CD14-positive monocyte (primary cell): ENCODE measurements around the gene TEX28. TPM values are rescaled to one million over a fixed set of nuclear protein-coding genes. Genes with fewer than 3 reads are reported as not detected.
A peak's percentile ranks its signal among the peaks of the same experiment; 100 is the strongest.
"Not testable (repeated sequence)": the region's sequence is repeated elsewhere in the genome, so short reads cannot be mapped to it uniquely, and the experiment has no call there.

Experiments used
- DNase-seq, 3 donors: peaks; one replicate each; pipeline ENCODE4 v3.0.0-alpha.2; 2011 to 2022
- H2AFZ ChIP-seq: 2 replicates; pipeline ENCODE4 v1.6.0; 2012; ENCODE audit warnings: mild to moderate bottlenecking, low read depth, low read length, inconsistent platforms; ENCODE audit not compliant: insufficient read depth, poor library complexity, severe bottlenecking
- H3K27ac ChIP-seq, 2 donors: 1 replicate in 1 of 2; 2 replicates in 1 of 2; pipeline ENCODE4 v1.5.1; 2012 to 2013; ENCODE audit warnings: low read length in 2 of 2, control low read depth in 1 of 2, inconsistent platforms in 1 of 2, low read depth in 1 of 2, mild to moderate bottlenecking in 1 of 2
- H3K27me3 ChIP-seq, 2 donors: one replicate each; pipeline versions ENCODE4 v1.6.0 to v1.6.1; 2011 to 2013; ENCODE audit warnings: low read length in 2 of 2; ENCODE audit not compliant: control insufficient read depth in 2 of 2, insufficient read depth in 2 of 2
- H3K36me3 ChIP-seq, 2 donors: replicated peaks in 1 of 2; 1 replicate in 1 of 2; 2 replicates in 1 of 2; pipeline versions ENCODE4 v1.5.1 to v1.6.1; 2012 to 2013; ENCODE audit warnings: low read length in 2 of 2, control low read depth in 1 of 2, inconsistent platforms in 1 of 2, mild to moderate bottlenecking in 1 of 2; ENCODE audit not compliant: insufficient read depth in 2 of 2, control insufficient read depth in 1 of 2
- H3K4me1 ChIP-seq, 2 donors: 1 replicate in 1 of 2; 2 replicates in 1 of 2; pipeline versions ENCODE4 v1.5.1 to v1.6.1; 2012 to 2013; ENCODE audit warnings: low read length in 2 of 2, control low read depth in 1 of 2, inconsistent platforms in 1 of 2, mild to moderate bottlenecking in 1 of 2, moderate library complexity in 1 of 2; ENCODE audit not compliant: insufficient read depth in 2 of 2, control insufficient read depth in 1 of 2
- H3K4me2 ChIP-seq: replicated peaks from 2 replicates; pipeline ENCODE3; 2012; ENCODE audit warnings: low read length, moderate library complexity, mild to moderate bottlenecking; ENCODE audit not compliant: poor library complexity, severe bottlenecking; ENCODE audit errors: extremely low read depth
- H3K4me3 ChIP-seq, 3 experiments: fragments of 200-600 bp in 1 of 3; sonication (generic) in 1 of 3; replicated peaks in 1 of 3; 1 replicate in 2 of 3; 2 replicates in 1 of 3; pipeline ENCODE4 v1.5.1; 2011 to 2013; ENCODE audit warnings: low read length in 3 of 3, mild to moderate bottlenecking in 3 of 3, control low read depth in 2 of 3, low read depth in 2 of 3, inconsistent platforms in 1 of 3, moderate library complexity in 1 of 3
- H3K79me2 ChIP-seq: 2 replicates; pipeline ENCODE4 v1.6.0; 2012; ENCODE audit warnings: mild to moderate bottlenecking, control low read depth, inconsistent platforms, low read length, moderate library complexity; ENCODE audit not compliant: insufficient read depth
- H3K9ac ChIP-seq: 2 replicates; pipeline ENCODE4 v1.6.0; 2017; ENCODE audit warnings: low read length, mild to moderate bottlenecking; ENCODE audit not compliant: insufficient read depth, poor library complexity, severe bottlenecking
- H3K9me3 ChIP-seq, 2 donors: replicated peaks in 1 of 2; 1 replicate in 1 of 2; 2 replicates in 1 of 2; pipeline versions ENCODE4 v1.5.1 to v1.6.1; 2012 to 2013; ENCODE audit warnings: low read length in 2 of 2, control low read depth in 1 of 2; ENCODE audit not compliant: control insufficient read depth in 1 of 2, insufficient read depth in 1 of 2
- H4K20me1 ChIP-seq: 2 replicates; pipeline ENCODE4 v1.6.0; 2012; ENCODE audit warnings: mild to moderate bottlenecking, low read length, control low read depth, moderate library complexity; ENCODE audit not compliant: insufficient read depth
- H3K27ac Mint-ChIP-seq, 7 donors: one replicate each; pipeline ENCODE4 v1.8.0; 2020; ENCODE audit warnings: mild to moderate bottlenecking in 7 of 7, mixed read lengths in 7 of 7, moderate library complexity in 6 of 7, inconsistent platforms in 2 of 7
- H3K27me3 Mint-ChIP-seq, 3 donors: one replicate each; pipeline ENCODE4 v1.8.0; 2021 to 2022; ENCODE audit warnings: low read depth in 3 of 3, mild to moderate bottlenecking in 3 of 3, mixed read lengths in 3 of 3, moderate library complexity in 3 of 3, inconsistent platforms in 1 of 3
- H3K36me3 Mint-ChIP-seq, 2 donors: one replicate each; pipeline ENCODE4 v1.8.0; 2020; ENCODE audit warnings: mixed read lengths in 2 of 2, inconsistent platforms in 1 of 2, mild to moderate bottlenecking in 1 of 2
- H3K4me1 Mint-ChIP-seq: one replicate; pipeline ENCODE4 v1.8.0; 2020; ENCODE audit warnings: mild to moderate bottlenecking, mixed read lengths
- H3K4me3 Mint-ChIP-seq, 2 donors: one replicate each; pipeline ENCODE4 v1.8.0; 2020; ENCODE audit warnings: mild to moderate bottlenecking in 2 of 2, mixed read lengths in 2 of 2, moderate library complexity in 1 of 2
- H3K9me3 Mint-ChIP-seq, 7 donors: one replicate each; pipeline ENCODE4 v1.8.0; 2020 to 2022; ENCODE audit warnings: mixed read lengths in 7 of 7, mild to moderate bottlenecking in 6 of 7, moderate library complexity in 6 of 7, inconsistent platforms in 2 of 7
- WGBS: methylation state at CpG from one replicate; pipeline ENCODE4 v1.1.5; 2013; ENCODE audit warnings: missing lambda C conversion rate; ENCODE audit not compliant: insufficient coverage; 5-methylcytosine and 5-hydroxymethylcytosine counted together
- intact Hi-C, 2 donors: fragments of 100-400 bp; cut with micrococcal nuclease; formaldehyde crosslinking; loops; one replicate each; pipeline versions ENCODE4 v1.15.0 to v1.15.1; 2023
- polyA plus RNA-seq, 3 donors: library from polyadenylated mRNA; depleted of rRNA in 1 of 3; unstranded in 2 of 3; stranded (reverse) in 1 of 3; fragments of 300-500 nt in 2 of 3; fragments of >200 nt in 1 of 3; fragmentation: Illumina TruSeq in 2 of 3; gene quantifications; 1 replicate in 2 of 3; 2 replicates in 1 of 3; pipeline ENCODE4 v1.2.3, GENCODE V29; 2012 to 2021
- TF ChIP-seq, protein P1 (sequence below): fragments of 200-600 bp; IDR thresholded peaks from one replicate; pipeline ENCODE4 v1.8.0; 2022; ENCODE audit warnings: antibody characterized with exemption, mild to moderate bottlenecking

TEX28 gene
- polyA plus RNA-seq, 3 donors: not detected

GRCh38 chrX:154296731-154297130 lies 1.8 kb upstream of the TEX28 start:
- Histone ChIP-seq H4K20me1 (no peaks in the 10 kb centered on the region), H3K4me2 (no peak overlapping the region), H3K4me1 (peaks cover 33 to 45% of the 10 kb centered on the region in 2 donors), H3K79me2 (no peaks in the 10 kb centered on the region), H3K4me3 (no peak overlapping the region), H3K9ac (no peak overlapping the region), H3K27me3 (no peaks in the 10 kb centered on the region), H3K9me3 (peaks cover 0 to 5% of the 10 kb centered on the region in 2 donors), H3K27ac (no peak overlapping the region), H3K36me3 (no peaks in the 10 kb centered on the region), H2AFZ (no peak overlapping the region)
- Mint-ChIP-seq H3K9me3 (peaks cover 0 to 26% (median 8%) of the 10 kb centered on the region in 7 donors), H3K27ac (peak overlapping the region in 3 of 7 donors; percentile 59 to 81 (median 69)), H3K36me3 (no peaks in the 10 kb centered on the region), H3K27me3 (peaks cover 0 to 12% (median 0%) of the 10 kb centered on the region in 3 donors), H3K4me1 (peaks cover 33% of the 10 kb centered on the region), H3K4me3 (peak overlapping the region in 1 of 2 donors; percentile 37)
- WGBS: 57% methylated on average over 6 of the region's 18 CpGs
- intact Hi-C loops: no loop called here
- TF ChIP-seq, protein P1, sequence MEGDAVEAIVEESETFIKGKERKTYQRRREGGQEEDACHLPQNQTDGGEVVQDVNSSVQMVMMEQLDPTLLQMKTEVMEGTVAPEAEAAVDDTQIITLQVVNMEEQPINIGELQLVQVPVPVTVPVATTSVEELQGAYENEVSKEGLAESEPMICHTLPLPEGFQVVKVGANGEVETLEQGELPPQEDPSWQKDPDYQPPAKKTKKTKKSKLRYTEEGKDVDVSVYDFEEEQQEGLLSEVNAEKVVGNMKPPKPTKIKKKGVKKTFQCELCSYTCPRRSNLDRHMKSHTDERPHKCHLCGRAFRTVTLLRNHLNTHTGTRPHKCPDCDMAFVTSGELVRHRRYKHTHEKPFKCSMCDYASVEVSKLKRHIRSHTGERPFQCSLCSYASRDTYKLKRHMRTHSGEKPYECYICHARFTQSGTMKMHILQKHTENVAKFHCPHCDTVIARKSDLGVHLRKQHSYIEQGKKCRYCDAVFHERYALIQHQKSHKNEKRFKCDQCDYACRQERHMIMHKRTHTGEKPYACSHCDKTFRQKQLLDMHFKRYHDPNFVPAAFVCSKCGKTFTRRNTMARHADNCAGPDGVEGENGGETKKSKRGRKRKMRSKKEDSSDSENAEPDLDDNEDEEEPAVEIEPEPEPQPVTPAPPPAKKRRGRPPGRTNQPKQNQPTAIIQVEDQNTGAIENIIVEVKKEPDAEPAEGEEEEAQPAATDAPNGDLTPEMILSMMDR: no peak
- no peak for DNase-seq

DNA sequence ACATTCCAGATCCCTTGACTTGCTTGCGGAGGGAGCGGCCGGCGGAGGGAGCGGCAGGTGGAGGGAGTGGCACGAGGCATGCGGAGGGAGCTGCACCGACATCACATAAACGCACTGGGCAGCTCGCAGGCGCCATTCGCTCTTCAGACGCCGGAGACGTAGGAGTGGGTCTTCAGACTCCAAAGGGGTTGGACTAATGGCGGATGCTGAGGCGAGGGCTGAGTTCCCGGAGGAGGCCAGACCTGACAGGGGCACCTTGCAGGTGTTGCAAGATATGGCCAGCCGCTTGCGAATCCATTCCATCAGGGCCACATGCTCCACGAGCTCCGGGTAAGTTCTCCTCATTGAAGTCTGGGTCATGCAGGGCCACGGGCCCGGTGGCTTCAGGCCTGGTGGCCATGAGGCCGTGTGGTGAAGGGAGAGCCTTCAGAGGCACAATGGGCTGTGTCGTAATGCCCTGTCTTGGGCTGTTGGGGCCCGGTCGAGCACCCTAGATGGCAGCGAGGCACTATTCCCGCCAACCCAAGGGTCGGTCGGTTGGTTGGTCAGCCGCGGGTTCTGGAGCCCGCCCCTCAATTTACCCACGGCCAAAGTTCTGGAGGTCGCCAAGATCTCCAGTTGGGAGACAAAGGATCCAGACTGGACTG lies 863 bp upstream of the TEX28 start, which contains the start of gene TKTL1:
Gene TKTL1, plus strand, starts transcription at position 132 of the 647 bp plus-strand sequence. Its CDS starts 65 bp downstream, at position 197.
- Histone ChIP-seq H2AFZ (no peak within 1 kb of the TSS), H3K36me3 (no peaks in the 10 kb centered on the region), H3K27ac (no peak within 1 kb of the TSS), H3K4me1 (peaks cover 27 to 36% of the 10 kb centered on the region in 2 donors), H3K4me2 (no peak within 1 kb of the TSS), H3K79me2 (no peaks in the 10 kb centered on the region), H4K20me1 (no peaks in the 10 kb centered on the region), H3K27me3 (no peaks in the 10 kb centered on the region), H3K9me3 (peaks cover 0 to 5% of the 10 kb centered on the region in 2 donors), H3K9ac (no peak within 1 kb of the TSS), H3K4me3 (no peak within 1 kb of the TSS)
- peaks cover 28% of the 10 kb centered on the region for H3K4me1 Mint-ChIP-seq
- DNase-seq: no peak
- no peaks in the 10 kb centered on the region for H3K36me3 Mint-ChIP-seq
- peaks cover 0 to 11% (median 0%) of the 10 kb centered on the region in 3 donors for H3K27me3 Mint-ChIP-seq
- TF ChIP-seq, protein P1: no peak
- WGBS: 98% methylated on average over 19 of the region's 37 CpGs
- H3K4me3 Mint-ChIP-seq: peak within 1 kb of the TSS in 1 of 2 donors; percentile 37
- intact Hi-C loops: no loop called here
- peaks cover 0 to 26% (median 8%) of the 10 kb centered on the region in 7 donors for H3K9me3 Mint-ChIP-seq
- peak within 1 kb of the TSS in 5 of 7 donors; percentile 2 to 82 (median 69) for H3K27ac Mint-ChIP-seq

- no CpG with 5 or more reads among the region's 10 CpGs for WGBS
Observed at GRCh38 chrX:154286406-154286805, 8.5 kb downstream of the TEX28 start.

More at GRCh38 chrX:154286406-154286805, 8.5 kb downstream of the TEX28 start:
- H3K4me3 ChIP-seq, H3K9ac ChIP-seq, H3K4me3 Mint-ChIP-seq, H4K20me1 ChIP-seq, H3K27me3 Mint-ChIP-seq, H3K4me2 ChIP-seq, H3K79me2 ChIP-seq, intact Hi-C loops, H3K27ac ChIP-seq, DNase-seq, H3K27me3 ChIP-seq, H2AFZ ChIP-seq, H3K4me1 Mint-ChIP-seq, H3K4me1 ChIP-seq, H3K36me3 Mint-ChIP-seq, H3K9me3 Mint-ChIP-seq, H3K27ac Mint-ChIP-seq, H3K9me3 ChIP-seq, H3K36me3 ChIP-seq: not testable (repeated sequence)
